Measurements from ENCODE around the gene DGKH. TPM values are rescaled to one million over a fixed set of nuclear protein-coding genes. Genes with fewer than 3 reads are reported as not detected.
"Not testable (repeated sequence)": the region's sequence is repeated elsewhere in the genome, so short reads cannot be mapped to it uniquely, and the experiment has no call there.

The DGKH gene
- total and polyA plus RNA-seq, 2 experiments from 2014 or later = 2.0 to 11.2 TPM

DNA sequence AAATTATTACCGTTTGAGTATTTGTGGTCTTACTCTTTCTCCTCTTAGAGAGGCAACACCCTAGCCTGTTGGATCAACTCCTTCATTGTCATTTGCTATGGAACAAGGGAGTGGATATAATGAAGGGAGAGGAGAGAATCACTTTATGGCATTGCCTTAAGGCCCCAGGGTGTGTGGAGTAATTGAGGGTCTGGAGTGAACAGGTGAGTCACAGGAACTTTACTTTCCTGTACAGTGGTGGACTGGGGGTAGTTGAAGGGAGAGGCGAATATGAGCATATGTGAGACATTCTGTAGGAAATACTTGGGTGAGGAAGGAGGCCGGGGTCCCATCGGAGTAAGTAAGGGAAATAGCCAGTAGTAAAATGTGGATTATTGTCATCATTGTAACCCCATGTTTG, 17.0 kb downstream of the DGKH start:
- DNase-seq (ENCODE audit: low read depth in 1 of 2, low spot score in 1 of 2) = no peak
- Histone ChIP-seq H3K27me3 (no peaks in the 10 kb centered on the region), H3K9me3 (ENCODE audit: low read depth) (no peaks in the 10 kb centered on the region), H3K36me3 (no peaks in the 10 kb centered on the region), H3K4me1 (ENCODE audit: low read depth) (peaks cover 9% of the 10 kb centered on the region), H3K27ac (no peak overlapping the region), H3K4me3 (no peak overlapping the region)
- TF ChIP-seq, protein P1, sequence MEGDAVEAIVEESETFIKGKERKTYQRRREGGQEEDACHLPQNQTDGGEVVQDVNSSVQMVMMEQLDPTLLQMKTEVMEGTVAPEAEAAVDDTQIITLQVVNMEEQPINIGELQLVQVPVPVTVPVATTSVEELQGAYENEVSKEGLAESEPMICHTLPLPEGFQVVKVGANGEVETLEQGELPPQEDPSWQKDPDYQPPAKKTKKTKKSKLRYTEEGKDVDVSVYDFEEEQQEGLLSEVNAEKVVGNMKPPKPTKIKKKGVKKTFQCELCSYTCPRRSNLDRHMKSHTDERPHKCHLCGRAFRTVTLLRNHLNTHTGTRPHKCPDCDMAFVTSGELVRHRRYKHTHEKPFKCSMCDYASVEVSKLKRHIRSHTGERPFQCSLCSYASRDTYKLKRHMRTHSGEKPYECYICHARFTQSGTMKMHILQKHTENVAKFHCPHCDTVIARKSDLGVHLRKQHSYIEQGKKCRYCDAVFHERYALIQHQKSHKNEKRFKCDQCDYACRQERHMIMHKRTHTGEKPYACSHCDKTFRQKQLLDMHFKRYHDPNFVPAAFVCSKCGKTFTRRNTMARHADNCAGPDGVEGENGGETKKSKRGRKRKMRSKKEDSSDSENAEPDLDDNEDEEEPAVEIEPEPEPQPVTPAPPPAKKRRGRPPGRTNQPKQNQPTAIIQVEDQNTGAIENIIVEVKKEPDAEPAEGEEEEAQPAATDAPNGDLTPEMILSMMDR (IDR thresholded peaks at IDR 0.05; ENCODE audit: low read depth, low read length) = no peak

DNA sequence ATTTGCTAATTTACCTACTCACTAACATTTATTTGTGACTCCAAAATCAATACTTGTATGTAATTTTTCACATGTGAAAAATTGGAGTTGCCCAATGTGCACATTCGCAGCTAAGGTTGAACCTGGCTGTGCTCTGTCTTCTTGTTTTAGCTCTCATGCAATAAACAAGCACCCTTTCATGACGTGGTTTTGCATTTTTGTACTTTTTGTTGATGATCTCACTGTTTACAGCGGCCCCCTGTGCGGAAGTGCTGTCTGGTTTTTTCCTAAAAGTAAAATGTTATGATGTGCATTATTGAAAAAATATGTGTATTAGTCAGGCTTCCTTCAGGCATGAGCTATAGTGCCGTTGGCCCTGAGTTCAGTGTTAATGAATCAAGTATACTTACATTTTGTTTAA, 18.1 kb downstream of the DGKH start:
- peaks cover 9% of the 10 kb centered on the region for H3K4me1 ChIP-seq (ENCODE audit: low read depth)
- no peaks in the 10 kb centered on the region for H3K36me3 ChIP-seq
- no peaks in the 10 kb centered on the region for H3K27me3 ChIP-seq
- H3K4me3 ChIP-seq = no peak overlapping the region
- H3K9me3 ChIP-seq (ENCODE audit: low read depth) = no peaks in the 10 kb centered on the region
- peak in 1 of 2 donors; percentile 55 for DNase-seq (ENCODE audit: low read depth in 1 of 2, low spot score in 1 of 2)
- no peak overlapping the region for H3K27ac ChIP-seq
- TF ChIP-seq, protein P1 (IDR thresholded peaks at IDR 0.05; ENCODE audit: low read depth, low read length) = no peak

DNA sequence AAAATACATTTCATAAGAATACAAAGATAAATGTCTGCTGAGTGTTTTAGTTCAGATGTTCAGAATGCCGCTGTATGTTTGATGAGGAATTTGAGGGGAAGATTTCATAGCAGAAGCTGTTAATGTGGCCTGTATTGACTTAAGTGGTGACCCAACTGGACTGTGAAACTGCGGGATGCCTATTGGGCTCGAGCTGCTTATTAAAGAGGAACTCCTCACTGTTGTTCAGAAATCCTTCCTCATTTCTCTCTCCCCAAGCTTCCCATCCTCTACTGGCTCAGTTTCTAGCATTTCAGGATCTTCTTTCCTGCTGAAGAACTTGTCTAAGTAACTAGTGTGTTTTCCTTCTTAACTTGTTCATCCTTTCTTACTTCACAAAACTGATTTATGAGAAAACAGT, 20.4 kb downstream of the DGKH start:
- Histone ChIP-seq H3K9me3 (ENCODE audit: low read depth) (no peaks in the 10 kb centered on the region), H3K4me3 (no peak overlapping the region), H3K36me3 (no peaks in the 10 kb centered on the region), H3K27ac (no peak overlapping the region), H3K4me1 (ENCODE audit: low read depth) (no peaks in the 10 kb centered on the region), H3K27me3 (no peaks in the 10 kb centered on the region)
- TF ChIP-seq, protein P1 (IDR thresholded peaks at IDR 0.05; ENCODE audit: low read depth, low read length) = no peak
- no peak for DNase-seq (ENCODE audit: low read depth in 1 of 2, low spot score in 1 of 2)

DNA sequence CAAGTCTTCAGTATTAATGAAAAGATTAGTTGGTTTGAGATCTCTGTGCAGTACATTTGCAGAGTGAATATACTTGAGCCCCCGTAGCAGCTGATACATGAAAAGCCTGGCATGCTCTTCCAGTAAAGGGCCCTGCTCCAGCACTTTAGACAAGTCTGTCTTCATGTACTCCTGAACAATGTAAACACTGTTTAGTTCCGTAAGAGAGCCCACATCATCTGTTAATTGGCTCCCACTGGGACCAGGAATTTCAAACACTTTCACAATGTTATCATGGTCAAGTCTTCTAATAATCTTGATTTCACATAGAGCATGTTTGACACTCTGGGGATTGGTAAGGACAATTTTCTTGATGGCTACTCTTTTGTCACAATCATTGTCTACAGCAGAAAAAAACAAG, 22.2 kb downstream of the DGKH start:
- H3K9me3 ChIP-seq (ENCODE audit: low read depth); H3K27me3 ChIP-seq; H3K4me3 ChIP-seq; H3K36me3 ChIP-seq; H3K4me1 ChIP-seq (ENCODE audit: low read depth); H3K27ac ChIP-seq: not testable (repeated sequence)
- DNase-seq (ENCODE audit: low read depth in 1 of 2, low spot score in 1 of 2) = peak in 1 of 2 donors; percentile 17

DNA sequence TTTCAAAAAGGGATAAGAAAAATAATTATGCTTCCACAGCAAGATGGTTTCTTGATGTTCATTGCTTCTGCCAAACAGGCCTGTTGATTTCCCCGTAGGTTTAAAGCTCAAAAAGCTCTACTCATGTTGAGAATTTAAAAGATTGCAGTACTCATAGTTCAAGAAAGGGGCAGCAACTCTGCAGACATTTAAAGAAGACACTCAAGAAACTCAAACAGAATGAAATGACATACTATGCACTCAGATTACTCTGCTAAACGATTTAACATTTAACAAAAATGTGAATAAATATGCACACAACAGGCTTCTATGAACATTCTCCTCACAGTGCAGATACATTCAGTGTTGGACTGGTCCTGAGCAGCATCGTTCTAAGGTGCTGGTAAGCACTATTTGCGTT, 22.7 kb downstream of the DGKH start:
- H3K27me3 ChIP-seq; H3K9me3 ChIP-seq (ENCODE audit: low read depth); DNase-seq (ENCODE audit: low read depth in 1 of 2, low spot score in 1 of 2); H3K4me3 ChIP-seq; H3K36me3 ChIP-seq; H3K4me1 ChIP-seq (ENCODE audit: low read depth); H3K27ac ChIP-seq: not testable (repeated sequence)

DNA sequence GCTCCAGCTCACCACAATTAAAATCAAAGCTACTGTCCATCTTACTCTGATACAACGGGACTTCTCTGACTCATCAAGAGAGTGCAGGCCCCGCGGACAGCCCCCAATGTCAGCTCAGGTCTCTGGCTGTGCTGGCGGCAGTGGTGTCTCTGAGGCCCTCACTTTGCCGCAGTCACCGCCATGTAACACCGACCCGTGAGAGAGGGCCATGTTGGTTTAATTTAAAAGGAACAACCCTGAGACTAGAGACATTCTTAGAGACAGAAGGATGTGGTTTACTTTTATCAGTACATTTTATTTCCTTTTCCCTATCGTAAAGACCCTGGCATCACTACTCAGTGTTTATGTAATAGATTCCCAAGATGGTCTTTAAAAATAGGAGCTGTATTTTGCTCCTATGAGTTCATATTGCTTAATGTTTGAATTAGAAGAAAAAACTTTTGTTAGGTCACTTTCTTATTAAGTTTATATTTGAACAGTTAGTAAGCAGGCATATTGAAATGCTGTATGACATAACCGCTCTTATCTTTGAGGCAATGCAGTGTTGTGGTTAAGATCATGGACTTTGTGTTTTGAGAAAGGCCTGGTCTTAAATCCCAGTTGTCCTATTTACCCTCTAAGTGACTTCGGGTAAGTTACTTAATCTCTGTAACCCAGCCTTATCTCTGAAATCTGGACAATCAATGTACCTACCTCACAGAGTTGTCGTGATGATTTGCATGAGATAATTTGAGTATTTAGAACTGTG, 23.4 kb downstream of the DGKH start:
- no peak overlapping the region for H3K4me3 ChIP-seq
- no peaks in the 10 kb centered on the region for H3K4me1 ChIP-seq (ENCODE audit: low read depth)
- peak in 1 of 2 donors; percentile 66 for DNase-seq (ENCODE audit: low read depth in 1 of 2, low spot score in 1 of 2)
- no peaks in the 10 kb centered on the region for H3K9me3 ChIP-seq (ENCODE audit: low read depth)
- TF ChIP-seq, protein P1 (IDR thresholded peaks at IDR 0.05; ENCODE audit: low read depth, low read length) = no peak
- no peaks in the 10 kb centered on the region for H3K36me3 ChIP-seq
- no peaks in the 10 kb centered on the region for H3K27me3 ChIP-seq
- no peak overlapping the region for H3K27ac ChIP-seq
